ENCODE results near the gene SULT1E1.

- TF ChIP-seq POLR2AphosphoS5 (IDR thresholded peaks at IDR 0.05; ENCODE audit: low read depth) (no peak), ZNF114 (CRISPR knock-in tag; IDR thresholded peaks at IDR 0.05) (no peak)
Measured at GRCh38 chr4:69860521-69861298, 765 bp upstream of the SULT1E1 start.

All from GM23338 (cell line).